ENCODE measurements around the gene A3GALT2.
A peak's percentile ranks its signal among the peaks of the same experiment; 100 is the strongest.

Gene A3GALT2

GRCh38 chr1:33350611-33351280 lies 29.8 kb upstream of the A3GALT2 start:
- Histone ChIP-seq H3K9me3 (ENCODE audit: control insufficient read depth in 2 of 2, low read length in 2 of 2) (no peaks in the 10 kb centered on the region), H3K9ac (ENCODE audit: low read length in 2 of 2) (peak overlapping the region; percentile 68 to 77), H3K4me1 (ENCODE audit: control insufficient read depth, insufficient read depth, low read length) (peaks cover 29% of the 10 kb centered on the region), H3K27ac (ENCODE audit: low read length) (peak overlapping the region; percentile 53), H3K4me3 (ENCODE audit: low read length in 2 of 2) (peak overlapping the region; percentile 81 to 86), H3K36me3 (ENCODE audit: control insufficient read depth in 2 of 2, insufficient read depth in 2 of 2, low read length in 2 of 2) (peaks cover 7 to 12% of the 10 kb centered on the region in 2 donors), H3K27me3 (ENCODE audit: control insufficient read depth in 1 of 2, insufficient read depth in 2 of 2, low read length in 2 of 2) (no peaks in the 10 kb centered on the region)

DNA sequence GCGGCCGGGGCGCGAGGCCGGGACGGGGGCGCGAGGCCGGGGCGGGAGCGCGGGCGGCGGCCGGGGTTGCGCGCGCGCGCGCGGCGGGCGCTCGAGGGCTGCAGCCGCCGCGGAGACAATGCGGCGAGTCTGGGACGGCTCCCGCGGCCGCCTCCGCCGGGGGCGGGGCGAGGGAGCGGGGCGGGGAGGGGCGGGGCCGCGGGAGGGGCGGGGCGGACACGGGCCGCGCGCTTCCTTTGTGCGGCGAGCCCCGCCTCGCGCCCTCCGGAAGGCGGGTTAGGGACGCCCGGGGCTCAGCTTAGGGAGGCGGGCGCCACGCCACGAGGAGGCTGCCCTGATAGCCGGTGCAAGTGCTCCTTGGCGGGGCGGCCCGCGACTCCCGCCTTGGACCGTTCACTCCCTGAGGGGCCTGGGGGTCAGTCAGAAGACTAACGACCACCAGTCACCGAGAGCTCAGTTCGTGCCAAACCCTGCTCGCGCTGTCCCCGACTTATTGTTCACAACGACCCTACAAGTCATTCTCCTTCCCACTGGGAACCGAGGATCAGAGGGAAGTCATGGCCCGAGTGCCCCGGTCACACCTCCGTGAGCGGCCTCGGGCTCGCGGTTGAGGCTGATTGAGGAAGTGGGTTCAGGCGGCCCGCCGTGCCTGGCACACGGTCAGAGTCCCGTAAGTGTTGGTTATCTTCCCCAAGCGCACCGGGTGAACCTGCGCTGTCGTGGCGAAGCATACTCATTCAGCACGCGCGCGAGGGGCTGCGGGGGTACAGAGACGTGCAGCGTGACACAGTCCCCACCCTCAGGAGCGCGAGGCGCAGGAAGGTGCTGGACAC lies 29.1 kb upstream of the A3GALT2 start:
- Histone ChIP-seq H3K9ac (ENCODE audit: low read length in 2 of 2) (peak overlapping the region; percentile 68 to 77), H3K4me1 (ENCODE audit: control insufficient read depth, insufficient read depth, low read length) (peaks cover 32% of the 10 kb centered on the region), H3K27ac (ENCODE audit: low read length) (peak overlapping the region; percentile 53), H3K27me3 (ENCODE audit: control insufficient read depth in 1 of 2, insufficient read depth in 2 of 2, low read length in 2 of 2) (no peaks in the 10 kb centered on the region), H3K9me3 (ENCODE audit: control insufficient read depth in 2 of 2, low read length in 2 of 2) (no peaks in the 10 kb centered on the region), H3K4me3 (ENCODE audit: low read length in 2 of 2) (peak overlapping the region; percentile 81 to 86), H3K36me3 (ENCODE audit: control insufficient read depth in 2 of 2, insufficient read depth in 2 of 2, low read length in 2 of 2) (peaks cover 7 to 12% of the 10 kb centered on the region in 2 donors)

GRCh38 chr1:33349081-33349759 lies 28.3 kb upstream of the A3GALT2 start:
- H3K27ac ChIP-seq (ENCODE audit: low read length), result peak overlapping the region; percentile 73
- H3K36me3 ChIP-seq (ENCODE audit: control insufficient read depth in 2 of 2, insufficient read depth in 2 of 2, low read length in 2 of 2), result peaks cover 0 to 6% of the 10 kb centered on the region in 2 donors
- peak overlapping the region; percentile 69 to 82 for H3K4me3 ChIP-seq (ENCODE audit: low read length in 2 of 2)
- no peaks in the 10 kb centered on the region for H3K27me3 ChIP-seq (ENCODE audit: control insufficient read depth in 1 of 2, insufficient read depth in 2 of 2, low read length in 2 of 2)
- H3K9me3 ChIP-seq (ENCODE audit: control insufficient read depth in 2 of 2, low read length in 2 of 2), result no peaks in the 10 kb centered on the region
- H3K9ac ChIP-seq (ENCODE audit: low read length in 2 of 2), result peak overlapping the region; percentile 80 to 93
- H3K4me1 ChIP-seq (ENCODE audit: control insufficient read depth, insufficient read depth, low read length), result peaks cover 40% of the 10 kb centered on the region

GRCh38 chr1:33348676-33349080 lies 27.8 kb upstream of the A3GALT2 start:
- no peaks in the 10 kb centered on the region for H3K27me3 ChIP-seq (ENCODE audit: control insufficient read depth in 1 of 2, insufficient read depth in 2 of 2, low read length in 2 of 2)
- H3K9me3 ChIP-seq (ENCODE audit: control insufficient read depth in 2 of 2, low read length in 2 of 2), result no peaks in the 10 kb centered on the region
- H3K36me3 ChIP-seq (ENCODE audit: control insufficient read depth in 2 of 2, insufficient read depth in 2 of 2, low read length in 2 of 2), result peaks cover 0 to 3% of the 10 kb centered on the region in 2 donors
- H3K9ac ChIP-seq (ENCODE audit: low read length in 2 of 2), result peak overlapping the region; percentile 80 to 93
- H3K27ac ChIP-seq (ENCODE audit: low read length), result peak overlapping the region; percentile 73
- peaks cover 45% of the 10 kb centered on the region for H3K4me1 ChIP-seq (ENCODE audit: control insufficient read depth, insufficient read depth, low read length)
- peak overlapping the region; percentile 69 to 82 for H3K4me3 ChIP-seq (ENCODE audit: low read length in 2 of 2)

- no peaks in the 10 kb centered on the region for H3K27me3 ChIP-seq (ENCODE audit: control insufficient read depth in 1 of 2, insufficient read depth in 2 of 2, low read length in 2 of 2)
- peak overlapping the region; percentile 80 to 93 for H3K9ac ChIP-seq (ENCODE audit: low read length in 2 of 2)
- H3K27ac ChIP-seq (ENCODE audit: low read length), result peak overlapping the region; percentile 73
- H3K9me3 ChIP-seq (ENCODE audit: control insufficient read depth in 2 of 2, low read length in 2 of 2), result no peaks in the 10 kb centered on the region
- H3K4me1 ChIP-seq (ENCODE audit: control insufficient read depth, insufficient read depth, low read length), result peaks cover 48% of the 10 kb centered on the region
- peaks cover 0 to 6% of the 10 kb centered on the region in 2 donors for H3K36me3 ChIP-seq (ENCODE audit: control insufficient read depth in 2 of 2, insufficient read depth in 2 of 2, low read length in 2 of 2)
- peak overlapping the region; percentile 69 to 82 for H3K4me3 ChIP-seq (ENCODE audit: low read length in 2 of 2)
These were observed 27.3 kb upstream of the A3GALT2 start for GRCh38 chr1:33348194-33348593.

- no peaks in the 10 kb centered on the region for H3K9me3 ChIP-seq (ENCODE audit: control insufficient read depth in 2 of 2, low read length in 2 of 2)
- H3K27ac ChIP-seq (ENCODE audit: low read length), result peak overlapping the region; percentile 73
- peak overlapping the region; percentile 69 to 82 for H3K4me3 ChIP-seq (ENCODE audit: low read length in 2 of 2)
- H3K4me1 ChIP-seq (ENCODE audit: control insufficient read depth, insufficient read depth, low read length), result peaks cover 54% of the 10 kb centered on the region
- H3K27me3 ChIP-seq (ENCODE audit: control insufficient read depth in 1 of 2, insufficient read depth in 2 of 2, low read length in 2 of 2), result no peaks in the 10 kb centered on the region
- H3K9ac ChIP-seq (ENCODE audit: low read length in 2 of 2), result peak overlapping the region; percentile 80 to 93
- H3K36me3 ChIP-seq (ENCODE audit: control insufficient read depth in 2 of 2, insufficient read depth in 2 of 2, low read length in 2 of 2), result peaks cover 0 to 6% of the 10 kb centered on the region in 2 donors
These were observed 26.7 kb upstream of the A3GALT2 start for GRCh38 chr1:33347650-33347992.

DNA sequence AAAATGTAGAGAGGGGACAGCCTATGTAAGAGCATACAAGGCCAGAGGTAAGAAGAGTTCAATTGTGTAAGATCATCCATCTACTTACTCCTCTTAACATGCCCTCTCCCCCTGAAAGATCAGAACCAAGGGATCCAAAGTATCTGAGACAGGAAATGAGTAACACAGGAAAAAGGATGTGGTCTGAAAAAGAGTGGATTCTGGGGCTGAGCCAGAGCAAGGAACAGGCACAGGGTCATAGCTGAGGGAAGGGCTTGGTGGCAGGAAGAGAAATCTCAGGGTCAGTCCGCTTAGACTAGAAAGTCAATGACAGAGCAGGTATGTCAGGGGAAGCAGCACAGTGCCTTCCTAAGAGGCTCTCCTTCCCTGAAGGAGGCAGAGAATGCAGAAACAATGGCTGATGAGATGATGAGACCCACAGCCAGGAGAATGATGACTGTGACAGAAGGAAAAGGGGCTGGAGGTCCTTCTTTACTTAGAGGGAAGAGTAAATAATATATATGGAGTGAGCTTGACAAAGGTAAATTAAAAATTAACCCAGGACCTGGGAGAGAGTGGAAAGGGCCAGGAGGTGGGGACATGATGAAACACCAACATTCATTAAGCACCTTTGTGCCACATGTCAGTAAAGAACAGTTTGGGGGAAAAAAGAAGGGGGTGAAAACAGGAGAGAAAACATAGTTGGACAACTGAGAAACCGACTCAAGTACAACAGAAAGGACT lies 26.2 kb upstream of the A3GALT2 start:
- no peaks in the 10 kb centered on the region for H3K27me3 ChIP-seq (ENCODE audit: control insufficient read depth in 1 of 2, insufficient read depth in 2 of 2, low read length in 2 of 2)
- peak overlapping the region; percentile 73 for H3K27ac ChIP-seq (ENCODE audit: low read length)
- H3K4me3 ChIP-seq (ENCODE audit: low read length in 2 of 2), result peak overlapping the region; percentile 69 to 82
- H3K9ac ChIP-seq (ENCODE audit: low read length in 2 of 2), result peak overlapping the region; percentile 80 to 93
- no peaks in the 10 kb centered on the region for H3K9me3 ChIP-seq (ENCODE audit: control insufficient read depth in 2 of 2, low read length in 2 of 2)
- H3K4me1 ChIP-seq (ENCODE audit: control insufficient read depth, insufficient read depth, low read length), result peaks cover 59% of the 10 kb centered on the region
- H3K36me3 ChIP-seq (ENCODE audit: control insufficient read depth in 2 of 2, insufficient read depth in 2 of 2, low read length in 2 of 2), result peaks cover 0 to 6% of the 10 kb centered on the region in 2 donors

- Histone ChIP-seq H3K36me3 (ENCODE audit: control insufficient read depth in 2 of 2, insufficient read depth in 2 of 2, low read length in 2 of 2) (peaks cover 0 to 6% of the 10 kb centered on the region in 2 donors), H3K4me1 (ENCODE audit: control insufficient read depth, insufficient read depth, low read length) (peaks cover 65% of the 10 kb centered on the region), H3K27ac (ENCODE audit: low read length) (peak overlapping the region; percentile 73), H3K27me3 (ENCODE audit: control insufficient read depth in 1 of 2, insufficient read depth in 2 of 2, low read length in 2 of 2) (no peaks in the 10 kb centered on the region), H3K9ac (ENCODE audit: low read length in 2 of 2) (peak overlapping the region in 1 of 2 donors; percentile 93), H3K9me3 (ENCODE audit: control insufficient read depth in 2 of 2, low read length in 2 of 2) (no peaks in the 10 kb centered on the region), H3K4me3 (ENCODE audit: low read length in 2 of 2) (peak overlapping the region; percentile 3 to 82)
These were observed 25.6 kb upstream of the A3GALT2 start for GRCh38 chr1:33346533-33346926.

DNA sequence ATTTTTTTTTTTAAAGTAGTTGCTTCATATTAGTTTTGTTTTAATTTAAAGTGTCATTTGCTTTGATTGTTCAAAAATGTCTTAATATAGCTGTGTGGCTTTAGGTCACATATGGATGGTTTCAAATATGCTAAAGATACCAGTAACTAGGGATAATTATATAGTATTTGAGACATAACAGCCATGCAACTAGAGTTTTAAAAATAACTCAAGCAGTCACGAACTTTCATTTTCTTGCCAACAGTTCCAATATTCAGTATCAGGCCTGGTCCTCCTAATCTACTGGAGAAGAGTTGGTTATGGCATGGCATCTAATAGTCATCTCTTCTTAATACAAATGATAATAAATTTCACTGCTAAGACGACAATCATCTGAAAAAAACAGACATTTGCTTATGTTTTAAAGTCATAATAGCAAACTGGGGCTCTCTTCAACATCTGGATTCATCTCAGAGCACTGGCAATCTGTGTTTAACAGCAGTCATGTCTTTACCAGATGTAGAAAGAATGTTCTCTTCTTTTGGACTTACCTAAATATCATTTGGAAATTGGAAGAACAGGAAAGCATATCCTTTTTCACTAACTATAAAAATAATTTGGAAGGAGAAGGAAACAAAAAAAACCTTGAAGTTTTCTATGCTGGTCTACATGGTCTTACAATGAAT lies 24.1 kb upstream of the A3GALT2 start:
- peaks cover 75% of the 10 kb centered on the region for H3K4me1 ChIP-seq (ENCODE audit: control insufficient read depth, insufficient read depth, low read length)
- H3K9me3 ChIP-seq (ENCODE audit: control insufficient read depth in 2 of 2, low read length in 2 of 2), result no peaks in the 10 kb centered on the region
- H3K27ac ChIP-seq (ENCODE audit: low read length), result peak overlapping the region; percentile 55
- no peak overlapping the region for H3K9ac ChIP-seq (ENCODE audit: low read length in 2 of 2)
- H3K36me3 ChIP-seq (ENCODE audit: control insufficient read depth in 2 of 2, insufficient read depth in 2 of 2, low read length in 2 of 2), result peaks cover 0 to 6% of the 10 kb centered on the region in 2 donors
- no peaks in the 10 kb centered on the region for H3K27me3 ChIP-seq (ENCODE audit: control insufficient read depth in 1 of 2, insufficient read depth in 2 of 2, low read length in 2 of 2)
- H3K4me3 ChIP-seq (ENCODE audit: low read length in 2 of 2), result peak overlapping the region in 1 of 2 donors; percentile 23
